K562 (cell line): ENCODE measurements around the gene DOK3. TPM values are rescaled to one million over a fixed set of nuclear protein-coding genes. Genes with fewer than 3 reads are reported as not detected.

ENCODE experiments used
- CBFB ChIP-seq: sonication (generic); formaldehyde crosslinking; IDR thresholded peaks from 2 replicates; pipeline ENCODE4 v1.4.0; 2020; ENCODE audit warnings: mild to moderate bottlenecking, missing genetic modification reagents
- CTCF ChIP-seq, 3 experiments: IDR thresholded peaks in 2 of 3; conservative IDR thresholded peaks in 1 of 3; 2 replicates each; pipeline ENCODE4 v1.5.1; 2011 to 2012; ENCODE audit warnings: low read length in 3 of 3, mild to moderate bottlenecking in 3 of 3, control low read depth in 2 of 3, improper control_type of control experiment in 1 of 3, inconsistent platforms in 1 of 3, low read depth in 1 of 3, mixed read lengths in 1 of 3, moderate library complexity in 1 of 3; ENCODE audit not compliant: insufficient read depth in 2 of 3
- DPF2 ChIP-seq: fragments of 450-650 bp; IDR thresholded peaks from 2 replicates; pipeline ENCODE4 v1.6.1; 2016
- ETS1 ChIP-seq: conservative IDR thresholded peaks from 2 replicates; pipeline ENCODE4 v1.6.1; 2011; ENCODE audit warnings: low read depth, mild to moderate bottlenecking, low read length; ENCODE audit not compliant: control insufficient read depth
- HDAC1 ChIP-seq, 2 experiments: fragments of 450-650 bp; IDR thresholded peaks; 2 replicates each; pipeline ENCODE4 v1.6.1; 2016 to 2017; ENCODE audit warnings: inconsistent platforms in 1 of 2, mild to moderate bottlenecking in 1 of 2, moderate library complexity in 1 of 2
- MAX ChIP-seq: sonication (generic); formaldehyde crosslinking; IDR thresholded peaks from 2 replicates; pipeline ENCODE4 v1.9.0; 2022; ENCODE audit warnings: mild to moderate bottlenecking, missing genetic modification reagents
- MTA2 ChIP-seq: fragments of 450-650 bp; IDR thresholded peaks from 2 replicates; pipeline ENCODE4 v1.6.1; 2016; ENCODE audit warnings: low read depth
- NFATC3 ChIP-seq: fragments of 450-650 bp; IDR thresholded peaks from 2 replicates; pipeline ENCODE4 v1.6.1; 2017; ENCODE audit warnings: mild to moderate bottlenecking
- RBBP5 ChIP-seq: fragments of 200-600 bp; sonication (generic); IDR thresholded peaks from 2 replicates; pipeline ENCODE4 v1.6.1; 2012; ENCODE audit warnings: borderline replicate concordance, mild to moderate bottlenecking, low read length, control low read depth, inconsistent platforms; ENCODE audit not compliant: insufficient read depth, poor library complexity, severe bottlenecking
- TAL1 ChIP-seq: fragments of 450-650 bp; IDR thresholded peaks from 2 replicates; pipeline ENCODE4 v1.6.1; 2016; ENCODE audit warnings: mild to moderate bottlenecking
- TEAD4 ChIP-seq, 2 experiments: sonication (generic) in 1 of 2; formaldehyde crosslinking in 1 of 2; IDR thresholded peaks; 2 replicates each; pipeline versions ENCODE4 v1.6.1 to v1.8.0; 2012 to 2022; ENCODE audit warnings: borderline replicate concordance in 1 of 2, inconsistent platforms in 1 of 2, low read length in 1 of 2, mild to moderate bottlenecking in 1 of 2, missing genetic modification reagents in 1 of 2
- TGIF2 ChIP-seq: sonication (generic); formaldehyde crosslinking; IDR thresholded peaks from 2 replicates; pipeline ENCODE4 v1.8.1; 2022; ENCODE audit warnings: mild to moderate bottlenecking, missing genetic modification reagents, moderate library complexity
- YY1 ChIP-seq, 3 experiments: IDR thresholded peaks; 2 replicates each; pipeline ENCODE4 v1.6.1; 2011; ENCODE audit warnings: low read length in 2 of 3, mild to moderate bottlenecking in 2 of 3, moderate library complexity in 2 of 3, borderline replicate concordance in 1 of 3, control low read depth in 1 of 3, low read depth in 1 of 3; ENCODE audit not compliant: insufficient read depth in 3 of 3, insufficient replicate concordance in 2 of 3, control insufficient read depth in 1 of 3, insufficient read length in 1 of 3; ENCODE audit errors: extremely low read depth in 1 of 3
- polyA plus RNA-seq, 8 experiments: library from polyadenylated mRNA; depleted of rRNA in 4 of 8; stranded (reverse) in 5 of 8; unstranded in 3 of 8; fragments of >200 nt; fragmentation: Nextera tagmentation in 2 of 8; fragmentation: Illumina TruSeq in 1 of 8; extraction: Ambion mirVana in 2 of 8; extraction: Trizol in 1 of 8; gene quantifications; 2 replicates each; pipeline versions ENCODE4 v1.2.1 to v1.2.3, GENCODE V29; 2011 to 2014; ENCODE audit warnings: inconsistent platforms in 1 of 8, missing spikeins in 1 of 8
- total RNA-seq, 7 experiments: library from RNA; depleted of rRNA in 6 of 7; stranded (reverse); fragments of >200 nt in 6 of 7; fragmentation: Illumina TruSeq in 2 of 7; extraction: Trizol in 2 of 7; gene quantifications; 2 replicates each; pipeline versions ENCODE4 v1.2.1 to v1.2.3, GENCODE V29; 2011 to 2021; ENCODE audit warnings: low replicate concordance in 1 of 7
- TF ChIP-seq, protein P1 (sequence below): fragments of 450-650 bp; IDR thresholded peaks from 2 replicates; pipeline ENCODE4 v1.6.1; 2018; ENCODE audit warnings: mild to moderate bottlenecking, low read depth; ENCODE audit not compliant: partially characterized antibody
- TF ChIP-seq, protein P2 (sequence below): fragments of 450-650 bp; IDR thresholded peaks from 2 replicates; pipeline ENCODE4 v1.6.1; 2016; ENCODE audit warnings: missing biosample characterization, missing genetic modification characterization

The DOK3 gene
- total and polyA plus RNA-seq, 9 of the 15 experiments (the other 6 are each of a cell fraction or from before 2014, with no cell fraction given) = 1.3 to 23.0 (median 8.0) TPM

GRCh38 chr5:177498013-177498787, 11.4 kb downstream of the DOK3 start (continued):
- peak; percentile 68 for TF ChIP-seq RBBP5
- peak; percentile 66; the same call in 1 of the 2 replicates for TF ChIP-seq CBFB (CRISPR knock-in tag)
- TF ChIP-seq HDAC1 (IDR thresholded peaks at IDR 0.05) = 0 out of 4 replicates have a peak, but pooled peaks of 1 of the 2 experiments have one; percentile 58
- peak; percentile 38; the same call in 1 of the 2 replicates for TF ChIP-seq MTA2
- TF ChIP-seq NFATC3 = no peak
- TF ChIP-seq TEAD4 (IDR thresholded peaks at IDR 0.05; ENCODE audit: low read length) = peak; percentile 32
- no peak for TF ChIP-seq TEAD4 (CRISPR knock-in tag; IDR thresholded peaks at IDR 0.05; ENCODE audit: borderline replicate concordance)
- TF ChIP-seq YY1 (IDR thresholded peaks at IDR 0.05; ENCODE audit: borderline replicate concordance in 1 of 3, control insufficient read depth in 1 of 3, extremely low read depth in 1 of 3, insufficient read depth in 3 of 3, insufficient read length in 1 of 3, insufficient replicate concordance in 2 of 3, low read depth in 1 of 3, low read length in 2 of 3) = peak in 1 of 3 experiments; percentile 49
- TF ChIP-seq TAL1 = peak; percentile 57
- TF ChIP-seq, protein P1, sequence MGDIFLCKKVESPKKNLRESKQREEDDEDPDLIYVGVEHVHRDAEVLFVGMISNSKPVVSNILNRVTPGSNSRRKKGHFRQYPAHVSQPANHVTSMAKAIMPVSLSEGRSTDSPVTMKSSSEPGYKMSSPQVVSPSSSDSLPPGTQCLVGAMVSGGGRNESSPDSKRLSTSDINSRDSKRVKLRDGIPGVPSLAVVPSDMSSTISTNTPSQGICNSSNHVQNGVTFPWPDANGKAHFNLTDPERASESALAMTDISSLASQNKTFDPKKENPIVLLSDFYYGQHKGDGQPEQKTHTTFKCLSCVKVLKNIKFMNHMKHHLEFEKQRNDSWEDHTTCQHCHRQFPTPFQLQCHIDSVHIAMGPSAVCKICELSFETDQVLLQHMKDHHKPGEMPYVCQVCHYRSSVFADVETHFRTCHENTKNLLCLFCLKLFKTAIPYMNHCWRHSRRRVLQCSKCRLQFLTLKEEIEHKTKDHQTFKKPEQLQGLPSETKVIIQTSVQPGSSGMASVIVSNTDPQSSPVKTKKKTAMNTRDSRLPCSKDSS = no peak
- 0 out of 2 replicates have a peak, but pooled peaks have one; percentile 38 for TF ChIP-seq TGIF2 (CRISPR knock-in tag)
- TF ChIP-seq, protein P2, sequence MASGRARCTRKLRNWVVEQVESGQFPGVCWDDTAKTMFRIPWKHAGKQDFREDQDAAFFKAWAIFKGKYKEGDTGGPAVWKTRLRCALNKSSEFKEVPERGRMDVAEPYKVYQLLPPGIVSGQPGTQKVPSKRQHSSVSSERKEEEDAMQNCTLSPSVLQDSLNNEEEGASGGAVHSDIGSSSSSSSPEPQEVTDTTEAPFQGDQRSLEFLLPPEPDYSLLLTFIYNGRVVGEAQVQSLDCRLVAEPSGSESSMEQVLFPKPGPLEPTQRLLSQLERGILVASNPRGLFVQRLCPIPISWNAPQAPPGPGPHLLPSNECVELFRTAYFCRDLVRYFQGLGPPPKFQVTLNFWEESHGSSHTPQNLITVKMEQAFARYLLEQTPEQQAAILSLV (tag) = peak; percentile 84
- TF ChIP-seq MAX = peak; percentile 65
- TF ChIP-seq ETS1 = peak; percentile 55; the same call in 1 of the 2 replicates
- 0 out of 6 replicates have a peak, but pooled peaks of 1 of the 3 experiments have one; percentile 4 for TF ChIP-seq CTCF (IDR thresholded peaks at IDR 0.05 in 2 of 3, conservative IDR thresholded peaks at IDR 0.05 in 1 of 3; ENCODE audit: insufficient read depth in 2 of 3, low read depth in 1 of 3, low read length in 3 of 3)
- TF ChIP-seq DPF2 = peak; percentile 23; the same call in 1 of the 2 replicates
